HEK293 (cell line): ENCODE results near the gene SNRPD2.

Experiments
- CTCF ChIA-PET: fragments of 350-600 bp; formaldehyde crosslinking; extraction: SDS; loops from one replicate; lab custom pipeline; 2021; ENCODE audit warnings: antibody characterized with exemption; lab: Yijun Ruan, JAX
- POLR2A ChIA-PET: fragments of 300-600 bp; formaldehyde crosslinking; extraction: SDS; loops from one replicate; lab custom pipeline; 2020; ENCODE audit warnings: antibody characterized with exemption, inconsistent platforms; lab: Yijun Ruan, JAX
- H3K27ac ChIP-seq: fragments of 200-500 bp; sonication (Bioruptor generic); 2 replicates; pipeline ENCODE4 v1.5.1; 2014; ENCODE audit warnings: low read depth, low read length, control low read depth, inconsistent platforms; ENCODE audit errors: extremely low read depth
- H3K36me3 ChIP-seq, 2 experiments: fragments of 200-500 bp in 1 of 2; sonication (Bioruptor generic) in 1 of 2; 1 replicate in 1 of 2; 2 replicates in 1 of 2; pipeline ENCODE4 v1.5.1; 2014 to 2017; ENCODE audit warnings: inconsistent platforms in 2 of 2, low read length in 2 of 2; ENCODE audit not compliant: control insufficient read depth in 2 of 2, insufficient read depth in 1 of 2
- H3K4me1 ChIP-seq: fragments of 200-500 bp; sonication (Bioruptor generic); 2 replicates; pipeline ENCODE4 v1.5.1; 2014; ENCODE audit warnings: mild to moderate bottlenecking, low read length, inconsistent platforms; ENCODE audit not compliant: control insufficient read depth, insufficient read depth
- H3K4me3 ChIP-seq: 2 replicates; pipeline ENCODE4 v1.5.1; 2011; ENCODE audit warnings: low read depth, mild to moderate bottlenecking, control low read depth, low read length, moderate library complexity
- H3K9me3 ChIP-seq: fragments of 200-500 bp; sonication (Bioruptor generic); 2 replicates; pipeline ENCODE4 v1.5.1; 2014; ENCODE audit warnings: low read depth, low read length, inconsistent platforms; ENCODE audit not compliant: control insufficient read depth, insufficient read depth
- KLF1 ChIP-seq: fragments of 450-650 bp; formaldehyde crosslinking; IDR thresholded peaks from 2 replicates; pipeline ENCODE4 v1.5.1; 2016; ENCODE audit warnings: missing biosample characterization, missing genetic modification characterization
- KLF16 ChIP-seq: fragments of 450-650 bp; formaldehyde crosslinking; IDR thresholded peaks from 2 replicates; pipeline ENCODE4 v1.5.1; 2017; ENCODE audit warnings: missing biosample characterization, missing genetic modification characterization
- KLF9 ChIP-seq: fragments of 450-650 bp; formaldehyde crosslinking; IDR thresholded peaks from 2 replicates; pipeline ENCODE4 v1.5.1; 2016; ENCODE audit warnings: missing biosample characterization, missing genetic modification characterization, low read depth
- OVOL3 ChIP-seq: fragments of 450-650 bp; formaldehyde crosslinking; IDR thresholded peaks from 2 replicates; pipeline ENCODE4 v1.5.1; 2016; ENCODE audit warnings: missing biosample characterization, missing genetic modification characterization
- SP2 ChIP-seq: fragments of 450-650 bp; formaldehyde crosslinking; IDR thresholded peaks from 2 replicates; pipeline ENCODE4 v1.5.1; 2016; ENCODE audit warnings: missing biosample characterization, missing genetic modification characterization
- YY1 ChIP-seq: fragments of 450-650 bp; formaldehyde crosslinking; IDR thresholded peaks from 2 replicates; pipeline ENCODE4 v1.5.1; 2018; ENCODE audit warnings: missing biosample characterization, missing genetic modification characterization
- ZIC2 ChIP-seq: fragments of 450-650 bp; formaldehyde crosslinking; IDR thresholded peaks from 2 replicates; pipeline ENCODE4 v1.5.1; 2016; ENCODE audit warnings: missing biosample characterization, missing genetic modification characterization
- ZNF112 ChIP-seq: fragments of 450-650 bp; formaldehyde crosslinking; IDR thresholded peaks from 2 replicates; pipeline ENCODE4 v1.5.0; 2017; ENCODE audit warnings: missing biosample characterization, missing genetic modification characterization
- ZNF157 ChIP-seq: fragments of 450-650 bp; formaldehyde crosslinking; IDR thresholded peaks from 2 replicates; pipeline ENCODE4 v1.5.1; 2016; ENCODE audit warnings: missing biosample characterization, missing genetic modification characterization
- ZNF324 ChIP-seq: fragments of 450-650 bp; formaldehyde crosslinking; IDR thresholded peaks from 2 replicates; pipeline ENCODE4 v1.5.1; 2016; ENCODE audit warnings: missing biosample characterization, missing genetic modification characterization
- ZNF335 ChIP-seq: fragments of 450-650 bp; formaldehyde crosslinking; conservative IDR thresholded peaks from 2 replicates; pipeline ENCODE4 v1.5.1; 2016; ENCODE audit warnings: missing biosample characterization, missing genetic modification characterization
- ZNF366 ChIP-seq: fragments of 450-650 bp; formaldehyde crosslinking; conservative IDR thresholded peaks from 2 replicates; pipeline ENCODE4 v1.5.1; 2016; ENCODE audit warnings: missing biosample characterization, missing genetic modification characterization
- ZNF416 ChIP-seq: fragments of 450-650 bp; formaldehyde crosslinking; IDR thresholded peaks from 2 replicates; pipeline ENCODE4 v1.5.1; 2016; ENCODE audit warnings: missing biosample characterization, missing genetic modification characterization
- ZNF549 ChIP-seq: fragments of 450-650 bp; IDR thresholded peaks from 2 replicates; pipeline ENCODE4 v1.5.1; 2018; ENCODE audit warnings: missing biosample characterization, missing genetic modification characterization, mild to moderate bottlenecking, inconsistent platforms, moderate library complexity
- ZNF555 ChIP-seq: fragments of 450-650 bp; formaldehyde crosslinking; conservative IDR thresholded peaks from 2 replicates; pipeline ENCODE4 v1.5.1; 2017; ENCODE audit warnings: missing biosample characterization, mild to moderate bottlenecking, missing genetic modification characterization, inconsistent platforms
- ZNF558 ChIP-seq: fragments of 450-650 bp; formaldehyde crosslinking; IDR thresholded peaks from 2 replicates; pipeline ENCODE4 v1.5.1; 2016; ENCODE audit warnings: missing biosample characterization, missing genetic modification characterization
- ZNF561 ChIP-seq: fragments of 450-650 bp; IDR thresholded peaks from 2 replicates; pipeline ENCODE4 v1.5.1; 2018; ENCODE audit warnings: missing biosample characterization, missing genetic modification characterization, borderline replicate concordance
- ZNF596 ChIP-seq: fragments of 450-650 bp; IDR thresholded peaks from 2 replicates; pipeline ENCODE4 v1.5.0; 2018; ENCODE audit warnings: missing biosample characterization, mild to moderate bottlenecking, missing genetic modification characterization, moderate library complexity
- ZNF621 ChIP-seq: fragments of 450-650 bp; formaldehyde crosslinking; IDR thresholded peaks from 2 replicates; pipeline ENCODE4 v1.5.1; 2017; ENCODE audit warnings: missing biosample characterization, missing genetic modification characterization
- ZNF623 ChIP-seq: fragments of 450-650 bp; formaldehyde crosslinking; IDR thresholded peaks from 2 replicates; pipeline ENCODE4 v1.5.1; 2016; ENCODE audit warnings: missing biosample characterization, missing genetic modification characterization
- ZNF654 ChIP-seq: fragments of 450-650 bp; formaldehyde crosslinking; IDR thresholded peaks from 2 replicates; pipeline ENCODE4 v1.5.1; 2016; ENCODE audit warnings: low read depth, missing biosample characterization, missing genetic modification characterization
- TF ChIP-seq, protein P1 (sequence below): fragments of 450-650 bp; formaldehyde crosslinking; IDR thresholded peaks from 2 replicates; pipeline ENCODE4 v1.5.1; 2016; ENCODE audit warnings: missing biosample characterization, missing genetic modification characterization
- TF ChIP-seq, protein P2 (sequence below): fragments of 450-650 bp; formaldehyde crosslinking; IDR thresholded peaks from 2 replicates; pipeline ENCODE4 v1.5.1; 2017; ENCODE audit warnings: missing biosample characterization, mild to moderate bottlenecking, missing genetic modification characterization, moderate library complexity
- TF ChIP-seq, protein P3 (sequence below): fragments of 450-650 bp; formaldehyde crosslinking; IDR thresholded peaks from 2 replicates; pipeline ENCODE4 v1.5.1; 2016; ENCODE audit warnings: missing biosample characterization, missing genetic modification characterization

SNRPD2 gene

DNA sequence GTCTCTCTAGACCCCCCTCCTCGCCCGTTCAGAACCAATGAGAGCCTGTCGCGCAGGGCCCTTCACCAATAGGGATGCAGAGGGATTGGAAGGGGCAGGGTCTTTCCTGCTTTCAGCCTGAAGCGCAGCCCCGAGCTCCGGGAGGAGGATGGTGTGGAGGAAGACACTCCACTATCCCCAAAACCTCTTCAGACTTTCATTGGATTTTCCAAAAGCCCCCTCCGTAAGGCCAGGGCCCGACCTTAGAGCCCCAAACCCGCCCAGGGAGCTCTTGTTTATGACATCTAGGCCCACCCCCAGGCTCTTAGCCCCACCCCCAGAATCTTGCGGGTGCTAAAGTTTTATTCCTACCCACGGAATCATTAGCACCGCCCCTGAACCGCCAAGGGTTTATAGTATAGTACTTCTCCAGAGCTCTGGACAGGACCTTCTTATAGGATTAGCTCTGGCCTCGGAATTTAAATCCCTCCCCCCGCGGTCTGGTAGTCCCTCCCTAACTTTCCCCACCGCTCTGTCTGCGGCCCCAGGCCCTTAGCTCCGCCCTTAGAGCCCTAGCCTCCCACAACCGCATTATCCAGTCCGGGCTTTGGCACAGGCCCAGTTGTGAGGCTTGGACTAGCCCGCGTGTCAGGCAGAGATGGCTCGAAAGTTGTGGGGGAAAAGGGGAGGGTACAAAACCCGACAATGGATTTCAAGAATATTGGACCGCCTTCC is 46.0 kb downstream of the SNRPD2 start (continued):
- TF ChIP-seq, protein P1, sequence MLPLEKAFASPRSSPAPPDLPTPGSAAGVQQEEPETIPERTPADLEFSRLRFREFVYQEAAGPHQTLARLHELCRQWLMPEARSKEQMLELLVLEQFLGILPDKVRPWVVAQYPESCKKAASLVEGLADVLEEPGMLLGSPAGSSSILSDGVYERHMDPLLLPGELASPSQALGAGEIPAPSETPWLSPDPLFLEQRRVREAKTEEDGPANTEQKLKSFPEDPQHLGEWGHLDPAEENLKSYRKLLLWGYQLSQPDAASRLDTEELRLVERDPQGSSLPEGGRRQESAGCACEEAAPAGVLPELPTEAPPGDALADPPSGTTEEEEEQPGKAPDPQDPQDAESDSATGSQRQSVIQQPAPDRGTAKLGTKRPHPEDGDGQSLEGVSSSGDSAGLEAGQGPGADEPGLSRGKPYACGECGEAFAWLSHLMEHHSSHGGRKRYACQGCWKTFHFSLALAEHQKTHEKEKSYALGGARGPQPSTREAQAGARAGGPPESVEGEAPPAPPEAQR (tag by site-specific recombination) = 0 out of 2 replicates have a peak, but pooled peaks have one; percentile 49
- TF ChIP-seq, protein P2, sequence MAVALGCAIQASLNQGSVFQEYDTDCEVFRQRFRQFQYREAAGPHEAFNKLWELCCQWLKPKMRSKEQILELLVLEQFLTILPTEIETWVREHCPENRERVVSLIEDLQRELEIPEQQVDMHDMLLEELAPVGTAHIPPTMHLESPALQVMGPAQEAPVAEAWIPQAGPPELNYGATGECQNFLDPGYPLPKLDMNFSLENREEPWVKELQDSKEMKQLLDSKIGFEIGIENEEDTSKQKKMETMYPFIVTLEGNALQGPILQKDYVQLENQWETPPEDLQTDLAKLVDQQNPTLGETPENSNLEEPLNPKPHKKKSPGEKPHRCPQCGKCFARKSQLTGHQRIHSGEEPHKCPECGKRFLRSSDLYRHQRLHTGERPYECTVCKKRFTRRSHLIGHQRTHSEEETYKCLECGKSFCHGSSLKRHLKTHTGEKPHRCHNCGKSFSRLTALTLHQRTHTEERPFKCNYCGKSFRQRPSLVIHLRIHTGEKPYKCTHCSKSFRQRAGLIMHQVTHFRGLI (tag by site-specific recombination) = no peak
- TF ChIP-seq ZNF335 (tag by site-specific recombination) (peak; percentile 57; the same call in 1 of the 2 replicates), ZNF623 (peak; percentile 100), SP2 (tag by site-specific recombination) (peak; percentile 68), ZNF324 (tag by site-specific recombination) (peak; percentile 72; the same call in 1 of the 2 replicates), ZNF561 (peak; percentile 83), ZNF112 (no peak), KLF16 (peak; percentile 82), YY1 (tag by site-specific recombination) (0 out of 2 replicates have a peak, but pooled peaks have one; percentile 18), ZNF366 (tag by site-specific recombination) (peak; percentile 35; the same call in 1 of the 2 replicates), ZNF157 (tag by site-specific recombination) (no peak)
- TF ChIP-seq, protein P3, sequence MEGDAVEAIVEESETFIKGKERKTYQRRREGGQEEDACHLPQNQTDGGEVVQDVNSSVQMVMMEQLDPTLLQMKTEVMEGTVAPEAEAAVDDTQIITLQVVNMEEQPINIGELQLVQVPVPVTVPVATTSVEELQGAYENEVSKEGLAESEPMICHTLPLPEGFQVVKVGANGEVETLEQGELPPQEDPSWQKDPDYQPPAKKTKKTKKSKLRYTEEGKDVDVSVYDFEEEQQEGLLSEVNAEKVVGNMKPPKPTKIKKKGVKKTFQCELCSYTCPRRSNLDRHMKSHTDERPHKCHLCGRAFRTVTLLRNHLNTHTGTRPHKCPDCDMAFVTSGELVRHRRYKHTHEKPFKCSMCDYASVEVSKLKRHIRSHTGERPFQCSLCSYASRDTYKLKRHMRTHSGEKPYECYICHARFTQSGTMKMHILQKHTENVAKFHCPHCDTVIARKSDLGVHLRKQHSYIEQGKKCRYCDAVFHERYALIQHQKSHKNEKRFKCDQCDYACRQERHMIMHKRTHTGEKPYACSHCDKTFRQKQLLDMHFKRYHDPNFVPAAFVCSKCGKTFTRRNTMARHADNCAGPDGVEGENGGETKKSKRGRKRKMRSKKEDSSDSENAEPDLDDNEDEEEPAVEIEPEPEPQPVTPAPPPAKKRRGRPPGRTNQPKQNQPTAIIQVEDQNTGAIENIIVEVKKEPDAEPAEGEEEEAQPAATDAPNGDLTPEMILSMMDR (tag by site-specific recombination) = no peak
- TF ChIP-seq, all 188 proteins: peak for 46

DNA sequence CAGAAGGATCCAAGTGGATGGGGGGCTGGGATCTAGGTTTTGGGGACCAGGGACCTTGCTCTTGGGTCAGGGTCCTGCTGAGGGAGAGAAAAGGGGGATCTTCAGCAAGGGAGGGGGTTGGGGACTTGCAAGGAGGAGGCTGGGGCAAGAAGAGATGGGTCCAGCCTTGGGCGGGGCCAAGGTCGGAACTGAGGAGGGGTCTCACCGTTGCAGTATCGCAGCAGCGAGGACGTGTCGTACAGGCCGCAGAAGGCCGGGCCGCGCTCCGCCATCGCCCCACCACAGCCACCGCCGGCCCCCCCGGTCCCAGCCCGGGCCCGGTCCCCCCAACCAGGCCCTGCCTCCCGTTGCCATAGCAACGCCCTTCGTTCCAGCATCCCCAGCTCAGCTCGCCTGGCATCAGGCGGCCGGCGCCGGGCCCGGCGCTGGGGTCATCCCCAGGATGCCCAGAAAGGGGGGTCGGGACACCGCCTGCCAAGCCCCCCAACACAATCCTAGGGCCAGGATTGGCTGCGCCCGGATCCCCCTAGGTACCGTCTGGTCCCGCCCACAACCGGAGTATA is 46.6 kb downstream of the SNRPD2 start:
- POLR2A ChIA-PET = interaction anchor here (0.8 to 1.3 kb wide), 4 partner anchors 11 to 124 kb away, joined by 3 to 4 read pairs (median 3); partner anchors contain the start of gene SIX5
- no peak overlapping the region for H3K27ac ChIP-seq
- no peaks in the 10 kb centered on the region; a peak in 1 of 3 replicates for H3K36me3 ChIP-seq
- peaks cover 8% of the 10 kb centered on the region for H3K4me1 ChIP-seq
- no peak overlapping the region for H3K4me3 ChIP-seq
- H3K9me3 ChIP-seq = no peaks in the 10 kb centered on the region
- CTCF ChIA-PET = interaction anchor here (0.8 to 1.9 kb wide), 5 partner anchors 21 to 206 kb away, joined by 3 to 7 read pairs (median 3); no protein-coding TSS in a partner anchor
- TF ChIP-seq ZNF549 (tag by site-specific recombination) (no peak), OVOL3 (no peak), ZIC2 (tag by site-specific recombination) (no peak), ZNF416 (tag by site-specific recombination) (no peak), ZNF654 (no peak), ZNF621 (tag by site-specific recombination) (no peak), ZNF335 (tag by site-specific recombination) (no peak), KLF9 (tag by site-specific recombination) (no peak), ZNF596 (tag by site-specific recombination) (no peak), ZNF558 (tag by site-specific recombination) (no peak), ZNF555 (tag by site-specific recombination) (no peak), KLF1 (tag by site-specific recombination) (no peak)
- TF ChIP-seq, all 188 proteins: peak for 0
